Measurements from ENCODE around the gene TMEM61.

TMEM61 gene

GRCh38 chr1:55037733-55038551, 57.5 kb downstream of the TMEM61 start:
- DNase-seq (ENCODE audit: extremely low read depth in 1 of 2, low read depth in 1 of 2): no peak

GRCh38 chr1:55038552-55038838, 58.1 kb downstream of the TMEM61 start:
- no peak for DNase-seq (ENCODE audit: extremely low read depth in 1 of 2, low read depth in 1 of 2)

GRCh38 chr1:55038974-55039341, 58.5 kb downstream of the TMEM61 start:
- no peak for DNase-seq (ENCODE audit: extremely low read depth in 1 of 2, low read depth in 1 of 2)

GRCh38 chr1:55039342-55040082, 59.1 kb downstream of the TMEM61 start, which contains the start of gene PCSK9:
TSS of gene PCSK9 (plus strand) at chr1:55039548. CDS start at chr1:55039838, 290 bp downstream.
- DNase-seq (ENCODE audit: extremely low read depth in 1 of 2, low read depth in 1 of 2): no peak

- DNase-seq (ENCODE audit: extremely low read depth in 1 of 2, low read depth in 1 of 2): no peak
Measured at GRCh38 chr1:55040083-55040932, 59.9 kb downstream of the TMEM61 start.

- DNase-seq (ENCODE audit: extremely low read depth in 1 of 2, low read depth in 1 of 2): no peak
Measured at GRCh38 chr1:55040933-55041494, 60.6 kb downstream of the TMEM61 start.

- DNase-seq (ENCODE audit: extremely low read depth in 1 of 2, low read depth in 1 of 2): no peak
Measured at GRCh38 chr1:55041613-55042012, 61.2 kb downstream of the TMEM61 start.
